PC-9 (cell line): ENCODE results near the gene C21orf91. TPM values are rescaled to one million over a fixed set of nuclear protein-coding genes. Genes with fewer than 3 reads are reported as not detected.

Experiments
- BruUV-seq: library from RNA; stranded (reverse); fragments of 400-500 nt; replicated peaks from 2 replicates; lab custom pipeline; 2021; lab: Mats Ljungman, UMichigan
- CTCF ChIA-PET: fragments of 300-600 bp; sonication (Branson Sonifier 250); formaldehyde crosslinking; loops from one replicate; lab custom pipeline; 2022; ENCODE audit warnings: antibody characterized with exemption; lab: Charles Lee
- POLR2A ChIA-PET: fragments of 300-600 bp; sonication (Branson Sonifier 250); formaldehyde crosslinking; loops from one replicate; lab custom pipeline; 2022; ENCODE audit warnings: antibody characterized with exemption; ENCODE audit not compliant: unreplicated experiment; lab: Charles Lee
- DNase-seq, 2 experiments: peaks; one replicate each; pipeline versions ENCODE4 v3.0.0 to v3.0.0-alpha.2; 2015 to 2022; ENCODE audit warnings: mixed read lengths in 1 of 2
- H2AFZ ChIP-seq: fragments of 200-600 bp; sonication (generic); 2 replicates; pipeline ENCODE4 v1.8.1; 2017; ENCODE audit warnings: antibody characterized with exemption
- H3F3A ChIP-seq: fragments of 200-600 bp; sonication (generic); 2 replicates; pipeline ENCODE4 v1.8.1; 2017; ENCODE audit warnings: antibody characterized with exemption, mild to moderate bottlenecking, low read depth; ENCODE audit not compliant: insufficient read depth
- H3K27ac ChIP-seq: fragments of 200-600 bp; sonication (generic); 2 replicates; pipeline ENCODE4 v1.6.1; 2016; ENCODE audit warnings: mixed run types
- H3K27me3 ChIP-seq: fragments of 200-600 bp; sonication (generic); 2 replicates; pipeline ENCODE4 v1.6.1; 2016; ENCODE audit warnings: low read depth, mixed run types; ENCODE audit not compliant: insufficient read depth
- H3K36me3 ChIP-seq: fragments of 200-600 bp; sonication (generic); 2 replicates; pipeline ENCODE4 v1.6.1; 2016; ENCODE audit warnings: low read depth, mixed run types
- H3K4me1 ChIP-seq: fragments of 200-600 bp; sonication (generic); replicated peaks from 2 replicates; pipeline ENCODE4 v1.6.1; 2016; ENCODE audit warnings: mixed run types; ENCODE audit not compliant: insufficient read depth
- H3K4me2 ChIP-seq: fragments of 200-600 bp; sonication (generic); 2 replicates; pipeline ENCODE4 v1.6.1; 2017; ENCODE audit warnings: mixed run types
- H3K4me3 ChIP-seq: fragments of 200-600 bp; sonication (generic); 2 replicates; pipeline ENCODE4 v1.6.1; 2016; ENCODE audit warnings: mixed run types
- H3K79me2 ChIP-seq: fragments of 200-600 bp; sonication (generic); 2 replicates; pipeline ENCODE4 v1.6.1; 2017; ENCODE audit warnings: low read depth, mixed run types
- H3K9me2 ChIP-seq: fragments of 200-600 bp; sonication (generic); 2 replicates; pipeline ENCODE4 v1.8.1; 2017; ENCODE audit warnings: mild to moderate bottlenecking; ENCODE audit not compliant: insufficient read depth
- H3K9me3 ChIP-seq: fragments of 200-600 bp; sonication (generic); 2 replicates; pipeline ENCODE4 v1.8.1; 2016; ENCODE audit warnings: low read depth; ENCODE audit not compliant: insufficient read depth
- H4K20me1 ChIP-seq: fragments of 200-600 bp; sonication (generic); 2 replicates; pipeline ENCODE4 v1.8.1; 2017; ENCODE audit not compliant: insufficient read depth
- CTCF ChIP-seq: fragments of 200-600 bp; sonication (generic); conservative IDR thresholded peaks from 2 replicates; pipeline ENCODE4 v1.6.1; 2017; ENCODE audit warnings: mixed run types, antibody characterized with exemption, mild to moderate bottlenecking, moderate library complexity
- EZH2 ChIP-seq: fragments of 200-600 bp; sonication (generic); IDR thresholded peaks from 2 replicates; pipeline ENCODE4 v1.8.0; 2017; ENCODE audit warnings: antibody characterized with exemption, low read depth
- intact Hi-C: fragments of 100-400 bp; cut with micrococcal nuclease; formaldehyde crosslinking; loops from one replicate; pipeline ENCODE4 v1.10.0; 2022; ENCODE audit not compliant: unreplicated experiment
- total RNA-seq: library from RNA; stranded (reverse); gene quantifications from 2 replicates; pipeline ENCODE4 v1.2.3, GENCODE V29; 2021

Gene C21orf91
- total RNA-seq, 1 experiment from 2014 or later = 15.5 TPM

GRCh38 chr21:17793246-17794123, 25.7 kb downstream of the C21orf91 start:
- no peaks in the 10 kb centered on the region for H3K9me2 ChIP-seq
- H3K27me3 ChIP-seq = no peaks in the 10 kb centered on the region
- H3K9me3 ChIP-seq = no peaks in the 10 kb centered on the region
- H3K4me1 ChIP-seq = no peaks in the 10 kb centered on the region; the same call in 1 of the 2 replicates
- no peak overlapping the region for H2AFZ ChIP-seq
- peaks cover 14% of the 10 kb centered on the region; the same call in 1 of the 2 replicates for H3K36me3 ChIP-seq
- ChIA-PET CTCF (no interaction called here), POLR2A (interaction anchor here (0.6 kb wide), 1 partner anchor 13 kb away, joined by 5 read pairs; no protein-coding TSS in a partner anchor)
- no peak overlapping the region for H3K4me3 ChIP-seq
- DNase-seq = no peak
- intact Hi-C loops = no loop called here
- H3K27ac ChIP-seq = no peak overlapping the region
- BruUV-seq = no TSS peak
- TF ChIP-seq CTCF = no peak
- no peak for TF ChIP-seq EZH2
- no peaks in the 10 kb centered on the region for H4K20me1 ChIP-seq
- no peak overlapping the region for H3K4me2 ChIP-seq
- H3F3A ChIP-seq = no peaks in the 10 kb centered on the region
- H3K79me2 ChIP-seq = no peaks in the 10 kb centered on the region

DNA sequence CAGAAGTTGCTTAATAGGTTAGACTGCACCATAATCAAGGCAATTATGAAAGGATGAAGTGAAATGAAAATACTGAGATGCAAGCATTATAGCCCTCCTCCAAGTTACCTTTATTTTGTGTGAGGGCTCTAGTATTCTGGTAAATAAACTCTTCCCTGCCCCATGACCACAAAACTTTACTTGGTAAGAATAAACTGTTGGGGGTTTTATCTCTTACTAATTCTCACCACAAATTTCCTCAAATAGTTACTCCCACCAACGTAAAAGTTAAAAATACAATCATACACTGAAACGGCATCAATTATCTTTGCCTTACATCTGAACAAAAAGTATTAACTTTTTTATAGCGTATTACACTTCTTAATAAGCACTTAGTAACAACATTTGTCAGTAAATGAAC, 29.5 kb downstream of the C21orf91 start:
- ChIA-PET POLR2A (no interaction called here), CTCF (no interaction called here)
- no peaks in the 10 kb centered on the region for H3K9me2 ChIP-seq
- no peaks in the 10 kb centered on the region for H3K9me3 ChIP-seq
- H3K4me1 ChIP-seq = no peaks in the 10 kb centered on the region
- TF ChIP-seq CTCF (no peak), EZH2 (no peak)
- no peak for DNase-seq
- intact Hi-C loops = no loop called here
- no TSS peak for BruUV-seq
- no peaks in the 10 kb centered on the region for H3K79me2 ChIP-seq
- H3K4me2 ChIP-seq = no peak overlapping the region
- no peaks in the 10 kb centered on the region for H3F3A ChIP-seq
- no peak overlapping the region for H3K4me3 ChIP-seq
- no peaks in the 10 kb centered on the region for H3K27me3 ChIP-seq
- H4K20me1 ChIP-seq = no peaks in the 10 kb centered on the region
- peaks cover 20% of the 10 kb centered on the region for H3K36me3 ChIP-seq
- H3K27ac ChIP-seq = no peak overlapping the region
- no peak overlapping the region for H2AFZ ChIP-seq

DNA sequence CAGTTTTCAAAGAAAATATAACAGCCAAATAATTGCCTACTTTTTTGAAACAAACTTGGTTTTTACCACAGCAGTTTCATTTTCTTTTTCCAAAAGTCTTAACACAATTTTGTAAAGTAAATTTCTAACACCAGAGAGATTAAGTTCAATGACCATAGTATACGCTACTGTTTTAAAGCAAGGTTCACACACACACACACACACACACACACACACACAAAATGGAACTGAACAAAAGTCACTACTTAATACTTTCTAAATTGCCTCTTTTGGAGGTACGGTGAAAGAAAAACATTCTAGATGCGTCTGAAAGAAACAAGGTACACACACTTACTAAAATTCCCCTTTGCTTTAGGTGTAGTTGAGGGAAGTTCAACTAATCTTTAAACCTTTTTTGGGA, 30.1 kb downstream of the C21orf91 start:
- no peak overlapping the region for H2AFZ ChIP-seq
- BruUV-seq = no TSS peak
- H3K4me2 ChIP-seq = no peak overlapping the region
- H3K79me2 ChIP-seq = no peaks in the 10 kb centered on the region
- H3K36me3 ChIP-seq = peaks cover 19% of the 10 kb centered on the region
- no peaks in the 10 kb centered on the region for H3K9me2 ChIP-seq
- no peaks in the 10 kb centered on the region for H3F3A ChIP-seq
- no peaks in the 10 kb centered on the region for H3K9me3 ChIP-seq
- ChIA-PET CTCF (no interaction called here), POLR2A (no interaction called here)
- no peaks in the 10 kb centered on the region for H4K20me1 ChIP-seq
- no peaks in the 10 kb centered on the region for H3K4me1 ChIP-seq
- no peaks in the 10 kb centered on the region for H3K27me3 ChIP-seq
- TF ChIP-seq EZH2 (no peak), CTCF (no peak)
- no peak overlapping the region for H3K4me3 ChIP-seq
- intact Hi-C loops = no loop called here
- no peak overlapping the region for H3K27ac ChIP-seq
- no peak for DNase-seq
